GM18520 (cell line): ENCODE results near the gene AHDC1.

ENCODE experiments used
- ATAC-seq: cut with Tn5 transposase; IDR thresholded peaks from one replicate; pipeline ENCODE4 v1.9.1; 2021; ENCODE audit not compliant: unreplicated experiment

Gene AHDC1

DNA sequence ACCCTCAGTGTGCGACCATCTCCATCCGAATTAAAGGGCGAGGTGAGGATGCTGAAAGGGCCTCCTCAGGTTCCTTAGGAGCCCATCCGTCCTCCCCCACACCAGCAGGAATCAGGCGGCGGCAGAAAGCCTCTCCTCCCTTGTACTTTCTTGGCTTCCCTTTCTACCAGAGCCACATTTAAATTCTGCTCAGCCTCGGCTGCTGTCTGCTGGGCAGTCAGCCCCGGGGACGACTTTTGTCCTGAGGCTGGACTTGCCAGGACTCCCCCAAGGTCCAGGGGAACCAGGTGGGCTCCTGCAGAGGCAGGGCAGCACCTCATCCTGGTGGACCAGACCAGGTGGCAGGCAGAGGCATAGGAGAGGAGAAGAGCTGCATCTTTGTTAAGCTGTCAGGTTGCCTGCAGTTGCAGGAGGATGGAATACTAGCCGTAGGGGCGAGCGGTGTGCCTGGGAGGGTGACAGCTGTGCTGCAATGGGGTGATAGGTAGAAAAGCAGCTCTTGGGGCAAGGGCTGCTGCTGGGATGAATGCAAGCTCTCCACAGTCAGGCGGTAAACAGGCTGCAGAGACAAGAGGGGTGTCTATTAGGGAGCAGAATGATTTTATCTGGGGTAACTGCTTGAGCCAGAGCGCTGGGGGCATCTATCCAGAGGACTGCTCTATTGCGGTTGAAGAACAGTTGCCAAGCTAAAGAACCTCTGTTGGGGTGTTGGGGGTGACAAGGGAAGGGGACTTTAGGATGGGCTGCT lies 67.8 kb downstream of the AHDC1 start:
- no peak for ATAC-seq

DNA sequence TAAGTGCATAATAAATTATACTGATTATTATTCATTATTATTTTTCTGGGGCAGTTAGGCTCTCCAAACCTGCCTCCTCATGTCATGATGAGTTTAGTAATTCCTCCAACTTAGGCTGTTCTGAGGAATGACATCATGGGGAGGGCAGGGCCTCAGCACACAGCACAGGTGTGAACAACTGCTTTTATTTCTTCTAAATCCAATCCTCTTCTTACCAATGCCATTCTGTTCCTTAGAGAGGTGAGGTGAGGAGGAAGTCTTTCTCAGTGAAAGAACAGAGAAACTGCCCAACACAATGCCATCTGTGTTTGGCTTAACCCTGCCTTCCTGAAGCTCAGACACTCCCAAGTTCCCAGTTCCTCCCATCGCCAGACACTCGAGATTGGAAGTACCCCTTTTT lies 68.6 kb downstream of the AHDC1 start:
- no peak for ATAC-seq

DNA sequence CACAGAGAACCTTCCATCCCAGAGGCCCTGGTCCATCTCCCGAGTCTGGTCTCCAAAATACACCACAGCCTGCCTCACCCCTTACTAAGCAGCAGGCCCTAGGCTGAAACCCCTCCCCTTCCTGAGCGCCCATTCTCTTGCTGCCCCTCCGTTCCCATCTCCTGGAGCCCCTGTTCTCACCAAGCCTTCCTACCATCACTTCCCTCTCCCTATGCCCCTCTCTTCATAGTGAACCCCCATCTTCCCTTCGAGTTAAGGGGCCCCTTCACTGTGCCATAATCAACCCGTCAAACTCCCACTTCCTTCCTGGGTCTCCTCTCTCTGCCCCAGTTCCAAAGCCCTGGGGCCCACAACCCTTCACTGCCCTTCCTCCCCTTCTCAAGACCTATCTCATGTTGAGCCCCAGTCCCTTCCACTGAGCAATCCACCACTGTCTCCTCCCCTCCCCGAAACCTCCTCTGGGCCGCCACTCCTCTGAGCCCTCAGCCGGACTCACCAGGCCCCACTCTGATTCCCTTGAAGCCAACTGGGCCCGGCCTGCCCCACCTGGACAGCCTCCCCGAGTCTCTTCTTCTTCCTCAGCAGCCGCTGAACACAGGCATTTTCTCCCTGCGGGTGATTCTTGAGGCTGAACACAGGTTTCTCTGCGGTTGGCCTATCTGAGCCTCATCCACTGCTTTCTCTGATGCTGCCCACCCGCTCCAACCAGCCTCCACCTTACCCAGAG lies 71.8 kb downstream of the AHDC1 start:
- ATAC-seq: no peak

GRCh38 chr1:27530192-27530591 lies 73.8 kb downstream of the AHDC1 start:
- ATAC-seq: no peak

- ATAC-seq: no peak
These were observed 74.3 kb downstream of the AHDC1 start for GRCh38 chr1:27529704-27530018.

GRCh38 chr1:27528818-27529703 lies 74.9 kb downstream of the AHDC1 start:
- no peak for ATAC-seq

DNA sequence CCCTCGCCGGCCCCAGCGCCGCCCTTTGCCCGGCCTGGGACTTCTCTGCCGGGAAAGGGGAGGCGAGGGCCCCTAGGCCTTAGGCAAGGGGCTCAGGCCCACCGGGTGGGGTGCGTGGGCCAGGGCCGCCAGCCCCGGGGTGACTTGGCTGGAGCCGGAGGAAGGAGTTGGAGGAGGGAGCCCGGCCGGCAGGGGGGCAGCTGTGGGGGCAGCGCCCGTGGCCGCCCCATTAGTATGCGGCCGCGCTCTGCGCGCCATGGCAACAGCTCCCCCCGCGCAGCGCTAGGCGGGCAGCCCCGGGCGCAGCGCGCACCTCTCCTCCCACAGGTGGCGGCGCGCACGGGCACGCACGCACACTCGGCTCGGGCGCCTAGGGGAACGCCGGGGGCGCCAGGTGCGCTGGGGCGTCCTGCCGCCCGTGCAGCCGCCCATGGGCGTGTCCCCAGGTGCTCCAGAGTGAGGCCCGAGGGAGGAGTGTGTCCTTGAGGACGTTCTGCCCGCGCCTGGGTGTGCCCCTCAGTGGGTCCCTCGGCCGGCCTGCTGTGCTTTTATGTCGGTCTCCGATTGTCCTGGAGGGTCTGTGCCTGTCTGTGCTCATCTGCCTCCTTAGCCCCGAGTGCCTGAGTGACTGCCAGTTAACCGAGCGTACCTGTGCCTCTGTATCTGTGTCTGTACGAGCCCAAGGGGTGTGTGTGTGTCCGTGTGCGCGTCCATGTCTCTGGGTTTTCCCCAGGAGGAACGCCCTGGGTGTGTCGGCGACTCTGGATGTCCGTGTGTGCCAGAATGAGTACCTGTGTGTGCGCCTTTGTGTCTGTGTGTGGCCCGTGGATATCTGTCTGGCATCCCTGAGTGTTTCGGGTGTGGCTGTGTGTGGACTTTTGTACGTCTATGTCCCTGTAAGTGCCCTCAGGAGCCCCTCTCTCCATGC lies 75.8 kb downstream of the AHDC1 start:
- ATAC-seq: no peak

GRCh38 chr1:27527223-27527889 lies 76.6 kb downstream of the AHDC1 start:
- no peak for ATAC-seq

DNA sequence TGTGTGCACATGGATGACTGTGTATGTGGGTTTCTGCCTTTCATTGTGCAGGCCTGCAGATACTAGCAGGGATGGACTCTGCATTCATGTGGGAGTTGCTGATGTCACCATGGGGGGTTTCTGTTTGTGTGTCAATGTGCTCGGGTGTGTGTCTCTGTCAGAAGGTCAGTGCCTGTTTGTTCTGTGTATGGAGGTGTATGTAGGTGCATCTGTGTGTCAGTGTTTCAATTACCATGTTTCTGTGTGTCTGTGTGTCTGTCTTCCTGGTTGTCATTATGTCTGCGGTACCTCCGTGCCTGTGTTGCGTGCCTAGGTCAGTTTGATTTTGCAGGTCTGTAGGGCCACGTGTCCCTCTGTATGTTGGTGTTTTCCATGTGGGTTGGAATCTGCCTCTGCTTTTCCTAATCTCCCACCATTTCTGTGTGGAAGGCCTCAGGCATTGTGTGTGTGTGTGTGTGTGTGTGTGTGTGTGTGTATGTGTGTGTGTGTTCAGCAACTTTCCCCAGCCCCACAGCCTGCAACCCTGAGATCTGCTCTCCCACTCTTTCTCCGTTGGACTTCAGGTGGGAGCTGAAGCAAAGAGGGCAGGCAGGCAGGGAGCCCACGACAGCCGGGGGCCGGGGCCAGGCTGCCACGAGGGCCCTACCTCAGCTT lies 77.2 kb downstream of the AHDC1 start:
- ATAC-seq: no peak

DNA sequence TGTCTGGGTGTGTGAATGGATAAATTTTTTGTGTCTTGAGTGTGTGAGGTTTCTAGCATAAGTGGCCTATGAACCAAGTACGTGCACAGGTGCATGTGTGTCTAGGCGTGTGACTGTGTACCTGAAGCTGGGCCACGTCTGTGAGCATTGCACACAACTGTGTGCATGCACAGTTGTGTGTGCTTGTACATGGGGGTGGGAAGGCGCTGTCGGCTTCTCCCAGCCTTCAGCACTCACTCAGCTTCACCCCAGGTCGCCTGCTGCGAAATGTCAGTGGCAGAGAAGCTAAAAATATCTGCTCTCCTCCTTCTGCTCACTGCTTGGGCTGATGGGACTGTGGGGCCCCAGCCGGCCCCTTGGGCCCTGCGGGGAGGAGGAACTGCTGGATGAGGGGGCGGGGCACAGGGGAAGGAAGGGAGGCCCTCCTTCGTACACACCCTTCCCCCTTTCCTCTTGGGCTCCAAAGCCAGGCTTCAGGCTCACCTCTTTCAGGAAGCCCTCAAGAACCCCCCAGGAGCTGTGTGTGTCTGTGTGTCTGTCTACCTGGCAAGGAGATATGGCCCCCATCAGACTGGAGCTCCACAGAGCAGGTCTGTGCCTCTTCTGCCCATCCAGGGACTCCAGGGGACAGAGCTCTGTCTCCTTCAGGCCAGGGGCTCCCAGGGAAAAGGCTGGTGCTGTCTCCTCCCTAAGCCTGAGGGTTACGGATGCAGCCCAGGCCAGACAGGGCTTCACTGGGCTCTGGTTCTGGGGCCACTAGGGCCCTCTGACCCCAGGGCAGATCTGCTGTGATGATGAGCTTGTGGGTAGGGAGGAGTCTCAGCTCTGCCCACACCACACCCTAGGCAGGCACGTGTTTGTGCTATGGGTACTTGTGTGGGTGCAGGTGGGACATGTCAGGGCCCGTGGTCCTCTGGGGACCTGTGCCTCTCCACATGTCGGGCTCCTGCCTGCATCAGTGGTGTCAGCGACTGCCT lies 78.4 kb downstream of the AHDC1 start:
- ATAC-seq: no peak

- no peak for ATAC-seq
These were observed 80.5 kb downstream of the AHDC1 start for GRCh38 chr1:27523337-27524020.

GRCh38 chr1:27522432-27523336 lies 81.3 kb downstream of the AHDC1 start:
- no peak for ATAC-seq

- ATAC-seq: no peak
These were observed 82.0 kb downstream of the AHDC1 start for GRCh38 chr1:27521861-27522431.

- no peak for ATAC-seq
These were observed 82.6 kb downstream of the AHDC1 start for GRCh38 chr1:27521336-27521831.

GRCh38 chr1:27520651-27521050 lies 83.3 kb downstream of the AHDC1 start:
- no peak for ATAC-seq
